GM12865 (cell line): ENCODE data around the gene ZFP69B.

Experiments
- DNase-seq: peaks from one replicate; pipeline ENCODE4 v3.0.0; 2010; ENCODE audit warnings: low read depth
- H3K4me3 ChIP-seq: 2 replicates; pipeline ENCODE4 v1.5.1; 2011; ENCODE audit warnings: mild to moderate bottlenecking, low read depth, low read length, control low read depth
- CTCF ChIP-seq: IDR thresholded peaks from 2 replicates; pipeline ENCODE4 v1.5.1; 2011; ENCODE audit warnings: low read length, control low read depth, low read depth, inconsistent platforms; ENCODE audit not compliant: insufficient read depth; ENCODE audit errors: missing control alignments

ZFP69B gene

DNA sequence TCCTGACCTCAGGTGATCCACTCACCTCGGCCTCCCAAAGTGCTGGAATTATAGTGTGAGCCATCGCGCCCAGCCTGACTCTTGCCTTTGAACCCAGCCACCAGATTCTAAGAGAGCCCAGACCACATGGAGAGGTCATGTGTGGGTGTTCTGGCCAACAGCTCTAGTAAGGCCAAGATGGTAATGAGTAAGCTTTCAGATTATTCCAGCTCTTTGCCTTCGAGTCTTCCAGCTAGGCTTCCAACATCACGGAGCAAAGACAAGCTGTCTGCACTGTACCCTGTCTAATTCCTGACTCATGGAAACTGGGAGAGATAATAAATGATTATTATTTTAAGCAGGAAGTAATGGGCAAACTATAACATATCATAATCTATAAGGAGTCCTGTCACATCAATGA is 14.8 kb upstream of the ZFP69B start:
- H3K4me3 ChIP-seq = no peak overlapping the region
- TF ChIP-seq CTCF = no peak
- no peak for DNase-seq

GRCh38 chr1:40435876-40436275 is 14.4 kb upstream of the ZFP69B start:
- DNase-seq = no peak
- TF ChIP-seq CTCF = no peak
- H3K4me3 ChIP-seq = no peak overlapping the region

- peak; percentile 47 for TF ChIP-seq CTCF
- peak; percentile 16 for DNase-seq
- H3K4me3 ChIP-seq = no peak overlapping the region
Measured at GRCh38 chr1:40438391-40439015, 11.8 kb upstream of the ZFP69B start.

DNA sequence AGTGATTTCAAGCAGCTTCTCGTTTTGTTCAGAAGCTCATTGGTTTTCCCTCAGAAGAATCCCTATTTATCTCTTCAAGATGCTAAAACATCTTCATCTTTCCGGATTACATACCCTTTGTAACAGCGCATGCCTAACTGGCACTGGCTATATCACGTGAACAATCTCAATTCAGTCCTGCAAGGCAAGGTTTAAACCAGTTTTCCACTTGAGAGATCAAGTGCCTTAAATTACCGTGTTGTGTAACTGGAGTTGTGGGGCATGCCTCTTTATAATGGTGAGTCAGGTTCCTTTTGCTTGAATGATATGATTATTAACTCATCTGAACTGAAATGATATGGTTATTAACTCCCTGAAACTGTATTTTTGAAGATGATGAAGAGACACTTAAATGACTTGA is 11.0 kb upstream of the ZFP69B start:
- H3K4me3 ChIP-seq = no peak overlapping the region
- no peak for DNase-seq
- no peak for TF ChIP-seq CTCF

- no peak for TF ChIP-seq CTCF
- H3K4me3 ChIP-seq = peak overlapping the region; percentile 69
- DNase-seq = peak; percentile 81
Measured at GRCh38 chr1:40450495-40451237, 390 bp downstream of the ZFP69B start.

DNA sequence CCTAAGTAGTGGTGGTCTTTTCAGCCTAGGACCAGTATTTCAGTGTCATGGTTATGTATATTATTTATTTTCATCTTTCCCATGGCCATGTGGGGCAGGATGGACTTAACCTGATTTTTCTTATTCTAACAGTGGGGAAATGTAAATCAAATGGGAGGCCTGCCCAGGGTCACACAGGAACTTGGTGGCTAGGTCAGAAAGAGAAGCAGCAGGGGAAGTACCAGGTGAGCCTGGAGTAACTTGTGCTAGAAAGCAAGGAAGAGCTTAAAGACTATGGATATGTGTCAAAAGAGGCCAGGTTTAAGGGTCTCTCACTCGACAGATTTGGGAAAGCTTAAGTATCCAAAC is 936 bp downstream of the ZFP69B start:
- peak overlapping the region; percentile 69 for H3K4me3 ChIP-seq
- no peak for DNase-seq
- no peak for TF ChIP-seq CTCF

GRCh38 chr1:40454873-40455272 is 4.6 kb downstream of the ZFP69B start:
- H3K4me3 ChIP-seq = no peak overlapping the region
- TF ChIP-seq CTCF = no peak
- no peak for DNase-seq
